Transverse colon (tissue), 4 donors: Measurements from ENCODE around the gene ZNF343.

Source experiments
- EP300 ChIP-seq: sonication (generic); formaldehyde crosslinking; IDR thresholded peaks from one replicate; pipeline ENCODE4 v1.6.1; 2017; ENCODE audit warnings: antibody characterized with exemption, low read depth
- POLR2A ChIP-seq: fragments of 450-650 bp; IDR thresholded peaks from one replicate; pipeline ENCODE4 v1.6.1; 2016; ENCODE audit warnings: antibody characterized with exemption, mild to moderate bottlenecking, moderate library complexity
- POLR2AphosphoS5 ChIP-seq, 3 donors: sonication (generic); formaldehyde crosslinking; IDR thresholded peaks; one replicate each; pipeline ENCODE4 v1.6.1; 2016; ENCODE audit warnings: antibody characterized with exemption in 3 of 3
- TF ChIP-seq, protein P1 (sequence below), 5 experiments: fragments of 200-600 bp in 3 of 5; fragments of 450-650 bp in 2 of 5; sonication (generic) in 3 of 5; IDR thresholded peaks; 1 replicate in 2 of 5; 2 replicates in 3 of 5; pipeline ENCODE4 v1.5.1; 2016 to 2017; ENCODE audit warnings: antibody characterized with exemption in 5 of 5, inconsistent platforms in 3 of 5, mild to moderate bottlenecking in 2 of 5, moderate library complexity in 1 of 5

DNA sequence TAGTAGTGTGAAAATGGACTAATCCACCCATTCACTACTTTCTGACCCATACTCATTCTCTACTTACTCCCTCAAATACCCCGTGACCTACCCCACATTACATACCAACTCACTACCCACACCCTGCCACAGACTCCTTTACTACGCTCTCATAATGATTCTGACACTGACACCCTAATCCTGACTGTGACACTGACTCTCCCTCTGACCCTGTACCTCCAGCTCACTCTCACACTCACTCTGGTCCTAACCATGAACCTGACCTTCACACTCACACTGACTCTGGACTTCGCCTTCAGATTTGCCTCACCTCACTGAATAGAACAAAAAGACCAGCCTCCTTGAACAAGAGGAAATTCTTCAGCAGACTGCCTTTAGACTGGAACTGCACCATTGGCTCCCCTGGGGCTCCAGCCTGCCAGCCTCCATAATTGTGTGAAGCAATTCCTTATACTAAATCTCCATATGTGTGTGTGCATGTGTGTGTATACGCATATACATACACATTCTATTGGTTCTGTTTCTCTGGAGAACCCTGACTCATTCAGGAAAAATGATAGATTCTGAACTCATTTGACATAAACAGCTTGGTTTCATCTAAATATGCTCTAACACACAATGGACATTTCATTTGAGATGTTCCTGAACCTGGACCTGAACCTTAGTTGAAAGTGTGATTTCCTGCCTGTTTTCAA, 10.5 kb upstream of the ZNF343 start:
- TF ChIP-seq, protein P1, sequence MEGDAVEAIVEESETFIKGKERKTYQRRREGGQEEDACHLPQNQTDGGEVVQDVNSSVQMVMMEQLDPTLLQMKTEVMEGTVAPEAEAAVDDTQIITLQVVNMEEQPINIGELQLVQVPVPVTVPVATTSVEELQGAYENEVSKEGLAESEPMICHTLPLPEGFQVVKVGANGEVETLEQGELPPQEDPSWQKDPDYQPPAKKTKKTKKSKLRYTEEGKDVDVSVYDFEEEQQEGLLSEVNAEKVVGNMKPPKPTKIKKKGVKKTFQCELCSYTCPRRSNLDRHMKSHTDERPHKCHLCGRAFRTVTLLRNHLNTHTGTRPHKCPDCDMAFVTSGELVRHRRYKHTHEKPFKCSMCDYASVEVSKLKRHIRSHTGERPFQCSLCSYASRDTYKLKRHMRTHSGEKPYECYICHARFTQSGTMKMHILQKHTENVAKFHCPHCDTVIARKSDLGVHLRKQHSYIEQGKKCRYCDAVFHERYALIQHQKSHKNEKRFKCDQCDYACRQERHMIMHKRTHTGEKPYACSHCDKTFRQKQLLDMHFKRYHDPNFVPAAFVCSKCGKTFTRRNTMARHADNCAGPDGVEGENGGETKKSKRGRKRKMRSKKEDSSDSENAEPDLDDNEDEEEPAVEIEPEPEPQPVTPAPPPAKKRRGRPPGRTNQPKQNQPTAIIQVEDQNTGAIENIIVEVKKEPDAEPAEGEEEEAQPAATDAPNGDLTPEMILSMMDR (IDR thresholded peaks at IDR 0.05): no peak
- TF ChIP-seq POLR2A: no peak
- TF ChIP-seq POLR2AphosphoS5 (IDR thresholded peaks at IDR 0.05): no peak
- no peak for TF ChIP-seq EP300
